ENCODE results near the gene C22orf31.

Gene C22orf31

DNA sequence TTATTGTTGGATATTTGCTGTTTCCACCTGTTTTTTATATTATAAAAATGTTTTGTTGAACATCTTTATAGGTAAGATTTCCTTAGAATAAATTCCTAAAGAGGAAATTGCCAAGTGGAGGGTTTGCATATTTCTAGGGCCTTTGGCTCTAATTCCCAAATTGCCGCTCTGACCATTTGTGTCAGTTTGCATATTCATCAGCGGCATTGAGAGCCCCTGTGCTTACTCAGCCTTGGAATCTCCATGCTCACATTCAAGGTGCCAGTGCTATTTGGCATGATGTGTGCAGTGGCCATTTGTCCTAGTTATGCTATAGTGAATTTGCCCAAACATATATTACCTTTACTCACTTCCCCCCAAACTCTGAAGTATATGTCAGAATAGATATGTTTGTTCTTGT, 36.7 kb upstream of the C22orf31 start:
- Histone ChIP-seq H2AK5ac (ENCODE audit: low read depth, low read length) (no peak overlapping the region), H3K79me1 (ENCODE audit: low read depth, low read length) (no peaks in the 10 kb centered on the region), H3K14ac (ENCODE audit: low read length) (no peak overlapping the region), H3K4me1 (ENCODE audit: control insufficient read depth in 2 of 2, insufficient read depth in 1 of 2, low read depth in 1 of 2, low read length in 2 of 2) (peaks cover 15 to 29% of the 10 kb centered on the region in 2 donors), H3K4me3 (ENCODE audit: low read length in 2 of 2) (no peak overlapping the region), H2BK5ac (ENCODE audit: low read length) (no peak overlapping the region), H3K4ac (ENCODE audit: low read length) (no peak overlapping the region), H3K27me3 (ENCODE audit: control insufficient read depth in 3 of 3, insufficient read depth in 3 of 3, low read depth in 1 of 3, low read length in 3 of 3) (no peaks in the 10 kb centered on the region), H3K9me3 (replicated peaks in 1 of 2; ENCODE audit: control insufficient read depth in 2 of 2, insufficient read depth in 1 of 2, low read depth in 1 of 2, low read length in 2 of 2) (no peaks in the 10 kb centered on the region), H2AFZ (ENCODE audit: low read length) (no peak overlapping the region), H3K36me3 (replicated peaks in 1 of 2; ENCODE audit: control insufficient read depth in 2 of 2, insufficient read depth in 2 of 2, low read length in 2 of 2) (peaks cover 0 to 49% of the 10 kb centered on the region in 2 donors), H4K91ac (ENCODE audit: low read depth, low read length, poor library complexity) (no peak overlapping the region), H4K8ac (ENCODE audit: low read depth, low read length) (no peak overlapping the region), H2BK15ac (ENCODE audit: low read length) (no peak overlapping the region), H3K27ac (replicated peaks; ENCODE audit: low read length) (no peak overlapping the region), H3K23ac (ENCODE audit: low read depth, low read length, poor library complexity) (no peak overlapping the region), H3K4me2 (ENCODE audit: insufficient read depth, low read length, poor library complexity, severe bottlenecking) (no peak overlapping the region), H3K18ac (ENCODE audit: low read length) (no peak overlapping the region), H2BK12ac (ENCODE audit: low read length) (no peak overlapping the region), H2BK120ac (ENCODE audit: low read depth, low read length) (no peak overlapping the region), H3K9ac (ENCODE audit: low read depth, low read length, poor library complexity) (no peak overlapping the region)
- no CpG with 5 or more reads among the region's 2 CpGs for WGBS, 2 donors (ENCODE audit: extremely low coverage in 2 of 2, insufficient read length in 2 of 2, insufficient replicate concordance in 1 of 2)
- no peak for DNase-seq (ENCODE audit: low spot score)

DNA sequence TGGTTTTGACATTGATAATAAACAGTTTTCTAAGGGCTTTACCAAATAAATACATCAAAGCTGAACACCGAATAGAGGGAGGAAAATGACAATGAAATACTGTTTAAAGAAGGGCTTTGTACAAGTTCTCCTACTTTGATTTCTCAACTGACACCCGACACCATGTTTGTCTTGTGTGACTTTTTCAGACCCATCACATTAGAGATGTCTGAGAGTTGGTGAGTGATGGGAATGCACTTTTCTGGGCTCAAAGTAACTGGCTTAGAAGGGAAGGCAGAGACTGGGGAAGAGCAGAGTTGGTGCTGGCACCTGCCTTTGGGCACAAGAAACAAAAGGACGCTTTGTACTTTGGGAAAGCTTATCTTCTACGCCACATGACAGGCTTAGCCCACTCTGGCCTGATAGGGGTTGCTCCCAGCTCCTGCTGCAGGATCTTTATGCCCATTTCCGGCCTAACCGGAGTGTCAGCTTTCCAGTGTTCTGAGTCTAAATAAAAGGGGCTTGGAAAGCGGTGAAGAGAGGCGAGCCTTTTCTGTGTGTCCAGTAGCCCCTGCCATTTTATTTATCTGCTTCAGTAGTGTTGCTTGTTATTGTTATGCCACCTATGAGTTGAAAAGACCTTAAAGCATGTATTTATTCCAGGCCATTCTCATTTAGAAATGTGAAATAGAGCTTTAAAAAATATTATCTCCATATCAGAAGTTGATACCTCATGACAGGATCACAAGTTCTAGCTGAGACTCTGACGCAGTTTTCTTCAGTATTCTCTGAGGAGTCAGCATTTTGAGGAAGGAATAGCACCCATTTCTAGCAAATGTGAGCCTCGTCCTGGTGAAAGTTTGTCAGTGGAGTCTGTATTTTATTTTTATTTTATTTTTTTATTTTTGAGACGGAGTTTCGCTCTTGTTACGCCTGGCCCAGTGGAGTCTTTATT, 35.4 kb upstream of the C22orf31 start:
- no peak overlapping the region for H2BK120ac ChIP-seq (ENCODE audit: low read depth, low read length)
- no peak overlapping the region for H2BK5ac ChIP-seq (ENCODE audit: low read length)
- no peak overlapping the region for H4K91ac ChIP-seq (ENCODE audit: low read depth, low read length, poor library complexity)
- no peak overlapping the region for H2BK15ac ChIP-seq (ENCODE audit: low read length)
- no peak overlapping the region for H3K27ac ChIP-seq (replicated peaks; ENCODE audit: low read length)
- H3K14ac ChIP-seq (ENCODE audit: low read length) = no peak overlapping the region
- H2AFZ ChIP-seq (ENCODE audit: low read length) = peak overlapping the region; percentile 19
- H2BK12ac ChIP-seq (ENCODE audit: low read length) = no peak overlapping the region
- no peaks in the 10 kb centered on the region for H3K27me3 ChIP-seq (ENCODE audit: control insufficient read depth in 3 of 3, insufficient read depth in 3 of 3, low read depth in 1 of 3, low read length in 3 of 3)
- no peaks in the 10 kb centered on the region for H3K9me3 ChIP-seq (replicated peaks in 1 of 2; ENCODE audit: control insufficient read depth in 2 of 2, insufficient read depth in 1 of 2, low read depth in 1 of 2, low read length in 2 of 2)
- no peaks in the 10 kb centered on the region for H3K79me1 ChIP-seq (ENCODE audit: low read depth, low read length)
- no peak overlapping the region for H4K8ac ChIP-seq (ENCODE audit: low read depth, low read length)
- peak overlapping the region; percentile 2 for H3K4me2 ChIP-seq (ENCODE audit: insufficient read depth, low read length, poor library complexity, severe bottlenecking)
- no peak overlapping the region for H3K23ac ChIP-seq (ENCODE audit: low read depth, low read length, poor library complexity)
- H2AK5ac ChIP-seq (ENCODE audit: low read depth, low read length) = no peak overlapping the region
- no peak overlapping the region for H3K18ac ChIP-seq (ENCODE audit: low read length)
- peaks cover 6 to 17% of the 10 kb centered on the region in 2 donors for H3K4me1 ChIP-seq (ENCODE audit: control insufficient read depth in 2 of 2, insufficient read depth in 1 of 2, low read depth in 1 of 2, low read length in 2 of 2)
- no peak overlapping the region for H3K9ac ChIP-seq (ENCODE audit: low read depth, low read length, poor library complexity)
- no peak for DNase-seq (ENCODE audit: low spot score)
- H3K36me3 ChIP-seq (replicated peaks in 1 of 2; ENCODE audit: control insufficient read depth in 2 of 2, insufficient read depth in 2 of 2, low read length in 2 of 2) = peaks cover 0 to 49% of the 10 kb centered on the region in 2 donors
- no peak overlapping the region for H3K4me3 ChIP-seq (ENCODE audit: low read length in 2 of 2)
- H3K4ac ChIP-seq (ENCODE audit: low read length) = no peak overlapping the region
- WGBS, 2 donors (ENCODE audit: extremely low coverage in 2 of 2, insufficient read length in 2 of 2, insufficient replicate concordance in 1 of 2) = no CpG with 5 or more reads among the region's 13 CpGs

DNA sequence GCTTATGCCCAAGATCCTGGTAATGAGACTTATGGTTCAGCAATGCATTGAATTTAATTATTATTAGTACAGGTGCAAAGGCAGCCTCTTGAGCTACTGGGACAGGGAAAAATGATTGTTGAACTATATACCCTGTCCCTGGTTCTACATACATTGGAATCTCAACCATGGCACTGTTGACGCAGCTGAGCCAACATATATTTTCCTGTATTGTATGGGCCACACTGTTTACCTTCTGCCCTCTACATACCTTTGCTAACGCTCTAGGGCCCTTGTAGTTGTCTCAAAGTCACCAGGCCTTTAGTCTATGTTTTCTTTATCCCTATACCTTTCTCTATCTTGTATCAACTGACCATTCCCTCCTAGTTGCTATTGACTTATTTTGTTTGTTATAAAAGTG, 33.8 kb upstream of the C22orf31 start:
- no peak overlapping the region for H4K91ac ChIP-seq (ENCODE audit: low read depth, low read length, poor library complexity)
- H3K27me3 ChIP-seq (ENCODE audit: control insufficient read depth in 3 of 3, insufficient read depth in 3 of 3, low read depth in 1 of 3, low read length in 3 of 3) = no peaks in the 10 kb centered on the region
- H3K4me1 ChIP-seq (ENCODE audit: control insufficient read depth in 2 of 2, insufficient read depth in 1 of 2, low read depth in 1 of 2, low read length in 2 of 2) = peaks cover 6 to 15% of the 10 kb centered on the region in 2 donors
- H3K79me1 ChIP-seq (ENCODE audit: low read depth, low read length) = no peaks in the 10 kb centered on the region
- WGBS, 2 donors (ENCODE audit: extremely low coverage in 2 of 2, insufficient read length in 2 of 2, insufficient replicate concordance in 1 of 2) = no CpG with 5 or more reads among the region's 2 CpGs
- H3K4me2 ChIP-seq (ENCODE audit: insufficient read depth, low read length, poor library complexity, severe bottlenecking) = no peak overlapping the region
- H3K36me3 ChIP-seq (replicated peaks in 1 of 2; ENCODE audit: control insufficient read depth in 2 of 2, insufficient read depth in 2 of 2, low read length in 2 of 2) = peaks cover 0 to 37% of the 10 kb centered on the region in 2 donors
- H2AK5ac ChIP-seq (ENCODE audit: low read depth, low read length) = no peak overlapping the region
- H2BK120ac ChIP-seq (ENCODE audit: low read depth, low read length) = no peak overlapping the region
- no peak overlapping the region for H3K4me3 ChIP-seq (ENCODE audit: low read length in 2 of 2)
- no peak overlapping the region for H2BK5ac ChIP-seq (ENCODE audit: low read length)
- H4K8ac ChIP-seq (ENCODE audit: low read depth, low read length) = no peak overlapping the region
- no peak overlapping the region for H2AFZ ChIP-seq (ENCODE audit: low read length)
- H3K9me3 ChIP-seq (replicated peaks in 1 of 2; ENCODE audit: control insufficient read depth in 2 of 2, insufficient read depth in 1 of 2, low read depth in 1 of 2, low read length in 2 of 2) = no peaks in the 10 kb centered on the region
- H3K4ac ChIP-seq (ENCODE audit: low read length) = no peak overlapping the region
- no peak overlapping the region for H3K18ac ChIP-seq (ENCODE audit: low read length)
- H3K23ac ChIP-seq (ENCODE audit: low read depth, low read length, poor library complexity) = no peak overlapping the region
- H2BK12ac ChIP-seq (ENCODE audit: low read length) = no peak overlapping the region
- H3K9ac ChIP-seq (ENCODE audit: low read depth, low read length, poor library complexity) = no peak overlapping the region
- no peak overlapping the region for H3K27ac ChIP-seq (replicated peaks; ENCODE audit: low read length)
- no peak overlapping the region for H2BK15ac ChIP-seq (ENCODE audit: low read length)
- no peak for DNase-seq (ENCODE audit: low spot score)
- H3K14ac ChIP-seq (ENCODE audit: low read length) = no peak overlapping the region

DNA sequence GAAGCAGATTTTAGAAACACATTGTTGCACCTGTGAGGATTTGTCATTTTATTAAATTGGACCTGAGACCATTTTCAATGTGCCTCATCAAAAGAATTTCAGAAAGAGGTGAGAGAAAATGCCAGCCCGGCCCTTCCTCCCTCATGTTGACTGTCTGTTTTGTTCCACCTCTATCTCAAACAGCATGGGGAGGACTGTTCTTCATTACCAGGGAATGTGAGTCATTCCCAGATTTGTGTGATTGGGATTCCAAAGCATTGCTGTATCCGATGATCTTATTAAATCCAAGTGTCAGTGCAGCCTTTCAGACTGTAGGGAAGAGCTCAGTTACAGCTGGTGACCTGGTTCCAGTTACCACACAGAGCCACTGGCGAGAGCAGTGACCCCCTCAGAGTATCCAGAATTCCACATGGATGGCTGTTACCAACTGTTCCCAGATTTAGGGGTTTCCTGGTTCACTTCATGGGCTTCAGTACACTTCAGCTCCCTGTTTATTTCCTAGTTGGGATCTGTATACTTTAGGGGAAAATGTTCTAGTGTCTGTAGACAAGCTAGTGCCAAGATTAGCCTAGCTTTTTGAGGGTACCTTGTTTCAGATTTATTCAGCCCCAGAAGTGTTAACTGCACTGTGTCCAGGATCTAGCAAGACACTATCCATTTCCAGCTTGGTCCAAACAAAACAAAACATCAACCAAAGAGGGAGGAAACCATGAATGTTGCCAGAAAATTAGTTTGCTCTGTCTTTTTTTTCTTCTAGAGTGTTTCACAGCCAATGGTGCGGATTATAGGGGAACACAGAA, 32.1 kb upstream of the C22orf31 start:
- no CpG with 5 or more reads among the region's 4 CpGs for WGBS, 2 donors (ENCODE audit: extremely low coverage in 2 of 2, insufficient read length in 2 of 2, insufficient replicate concordance in 1 of 2)
- Histone ChIP-seq H3K36me3 (replicated peaks in 1 of 2; ENCODE audit: control insufficient read depth in 2 of 2, insufficient read depth in 2 of 2, low read length in 2 of 2) (peaks cover 0 to 23% of the 10 kb centered on the region in 2 donors), H3K27me3 (ENCODE audit: control insufficient read depth in 3 of 3, insufficient read depth in 3 of 3, low read depth in 1 of 3, low read length in 3 of 3) (no peaks in the 10 kb centered on the region), H3K4me2 (ENCODE audit: insufficient read depth, low read length, poor library complexity, severe bottlenecking) (no peak overlapping the region), H3K4me1 (ENCODE audit: control insufficient read depth in 2 of 2, insufficient read depth in 1 of 2, low read depth in 1 of 2, low read length in 2 of 2) (peaks cover 6 to 15% of the 10 kb centered on the region in 2 donors), H3K14ac (ENCODE audit: low read length) (no peak overlapping the region), H2AK5ac (ENCODE audit: low read depth, low read length) (no peak overlapping the region), H3K4me3 (ENCODE audit: low read length in 2 of 2) (no peak overlapping the region), H3K9me3 (replicated peaks in 1 of 2; ENCODE audit: control insufficient read depth in 2 of 2, insufficient read depth in 1 of 2, low read depth in 1 of 2, low read length in 2 of 2) (no peaks in the 10 kb centered on the region), H2BK12ac (ENCODE audit: low read length) (no peak overlapping the region), H3K23ac (ENCODE audit: low read depth, low read length, poor library complexity) (no peak overlapping the region), H3K4ac (ENCODE audit: low read length) (no peak overlapping the region), H2AFZ (ENCODE audit: low read length) (no peak overlapping the region), H4K8ac (ENCODE audit: low read depth, low read length) (no peak overlapping the region), H3K79me1 (ENCODE audit: low read depth, low read length) (no peaks in the 10 kb centered on the region), H2BK5ac (ENCODE audit: low read length) (no peak overlapping the region), H2BK15ac (ENCODE audit: low read length) (no peak overlapping the region), H3K9ac (ENCODE audit: low read depth, low read length, poor library complexity) (no peak overlapping the region), H4K91ac (ENCODE audit: low read depth, low read length, poor library complexity) (no peak overlapping the region), H3K18ac (ENCODE audit: low read length) (no peak overlapping the region), H3K27ac (replicated peaks; ENCODE audit: low read length) (no peak overlapping the region), H2BK120ac (ENCODE audit: low read depth, low read length) (no peak overlapping the region)
- no peak for DNase-seq (ENCODE audit: low spot score)

All from neuronal stem cell (in vitro differentiated cells).